Fibroblast of villous mesenchyme (primary cell): Measurements from ENCODE around the gene MAP1LC3A. TPM values are rescaled to one million over a fixed set of nuclear protein-coding genes. Genes with fewer than 3 reads are reported as not detected.

Experiments used
- DNase-seq: peaks from one replicate; pipeline ENCODE4 v3.0.0-alpha.2; 2010; ENCODE audit warnings: low read depth
- H3K4me3 ChIP-seq: 2 replicates; pipeline ENCODE4 v1.5.1; 2011; ENCODE audit warnings: low read depth, mild to moderate bottlenecking, low read length
- total RNA-seq: library from RNA; depleted of rRNA; stranded (reverse); fragments of >200 nt; gene quantifications from 2 replicates; pipeline ENCODE4 v1.2.3, GENCODE V29; 2012
- TF ChIP-seq, protein P1 (sequence below): IDR thresholded peaks from 2 replicates; pipeline ENCODE4 v1.5.1; 2012; ENCODE audit warnings: low read depth, mild to moderate bottlenecking, low read length; ENCODE audit not compliant: insufficient read depth

Gene MAP1LC3A
- total RNA-seq, 1 donor, result 13.4 TPM

- TF ChIP-seq, protein P1, sequence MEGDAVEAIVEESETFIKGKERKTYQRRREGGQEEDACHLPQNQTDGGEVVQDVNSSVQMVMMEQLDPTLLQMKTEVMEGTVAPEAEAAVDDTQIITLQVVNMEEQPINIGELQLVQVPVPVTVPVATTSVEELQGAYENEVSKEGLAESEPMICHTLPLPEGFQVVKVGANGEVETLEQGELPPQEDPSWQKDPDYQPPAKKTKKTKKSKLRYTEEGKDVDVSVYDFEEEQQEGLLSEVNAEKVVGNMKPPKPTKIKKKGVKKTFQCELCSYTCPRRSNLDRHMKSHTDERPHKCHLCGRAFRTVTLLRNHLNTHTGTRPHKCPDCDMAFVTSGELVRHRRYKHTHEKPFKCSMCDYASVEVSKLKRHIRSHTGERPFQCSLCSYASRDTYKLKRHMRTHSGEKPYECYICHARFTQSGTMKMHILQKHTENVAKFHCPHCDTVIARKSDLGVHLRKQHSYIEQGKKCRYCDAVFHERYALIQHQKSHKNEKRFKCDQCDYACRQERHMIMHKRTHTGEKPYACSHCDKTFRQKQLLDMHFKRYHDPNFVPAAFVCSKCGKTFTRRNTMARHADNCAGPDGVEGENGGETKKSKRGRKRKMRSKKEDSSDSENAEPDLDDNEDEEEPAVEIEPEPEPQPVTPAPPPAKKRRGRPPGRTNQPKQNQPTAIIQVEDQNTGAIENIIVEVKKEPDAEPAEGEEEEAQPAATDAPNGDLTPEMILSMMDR, result no peak
- H3K4me3 ChIP-seq, result no peak overlapping the region
- DNase-seq, result no peak
Measured at GRCh38 chr20:34541917-34542316, 16.6 kb upstream of the MAP1LC3A start.

GRCh38 chr20:34542439-34542838, 16.1 kb upstream of the MAP1LC3A start:
- no peak overlapping the region for H3K4me3 ChIP-seq
- TF ChIP-seq, protein P1, result no peak
- DNase-seq, result no peak

DNA sequence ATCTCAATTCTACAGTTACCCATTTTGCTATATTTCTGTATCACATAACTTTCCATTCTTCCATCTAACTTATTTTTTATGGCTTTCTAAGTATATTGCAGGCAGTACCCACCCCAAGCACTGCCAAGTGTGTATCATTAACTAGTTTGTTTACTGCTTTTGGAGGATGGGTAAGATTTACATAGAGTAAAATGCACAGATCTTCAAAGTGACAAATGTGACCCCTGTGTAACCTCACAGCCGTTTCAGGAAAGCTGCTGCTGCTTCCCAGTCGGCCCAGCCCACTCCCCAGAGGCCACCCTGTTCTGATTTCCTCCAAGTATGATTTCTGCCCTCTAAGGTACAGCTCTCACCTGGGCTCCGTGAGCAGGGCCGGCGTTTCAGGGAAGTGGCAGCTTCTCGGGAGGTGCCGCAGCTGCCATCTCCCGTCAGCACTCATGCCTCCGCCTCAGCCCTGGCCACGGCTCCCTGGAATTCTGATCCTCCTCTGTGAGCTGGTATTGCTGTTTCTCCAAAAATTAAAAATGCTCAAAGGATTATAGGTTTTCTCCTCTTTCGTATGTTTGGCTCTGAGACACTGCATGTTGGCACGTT, 15.0 kb upstream of the MAP1LC3A start:
- no peak overlapping the region for H3K4me3 ChIP-seq
- TF ChIP-seq, protein P1, result no peak
- DNase-seq, result no peak

GRCh38 chr20:34544109-34544796, 14.3 kb upstream of the MAP1LC3A start:
- DNase-seq, result no peak
- TF ChIP-seq, protein P1, result no peak
- H3K4me3 ChIP-seq, result no peak overlapping the region

GRCh38 chr20:34546751-34547181, 11.8 kb upstream of the MAP1LC3A start:
- DNase-seq, result no peak
- TF ChIP-seq, protein P1, result no peak
- H3K4me3 ChIP-seq, result no peak overlapping the region

DNA sequence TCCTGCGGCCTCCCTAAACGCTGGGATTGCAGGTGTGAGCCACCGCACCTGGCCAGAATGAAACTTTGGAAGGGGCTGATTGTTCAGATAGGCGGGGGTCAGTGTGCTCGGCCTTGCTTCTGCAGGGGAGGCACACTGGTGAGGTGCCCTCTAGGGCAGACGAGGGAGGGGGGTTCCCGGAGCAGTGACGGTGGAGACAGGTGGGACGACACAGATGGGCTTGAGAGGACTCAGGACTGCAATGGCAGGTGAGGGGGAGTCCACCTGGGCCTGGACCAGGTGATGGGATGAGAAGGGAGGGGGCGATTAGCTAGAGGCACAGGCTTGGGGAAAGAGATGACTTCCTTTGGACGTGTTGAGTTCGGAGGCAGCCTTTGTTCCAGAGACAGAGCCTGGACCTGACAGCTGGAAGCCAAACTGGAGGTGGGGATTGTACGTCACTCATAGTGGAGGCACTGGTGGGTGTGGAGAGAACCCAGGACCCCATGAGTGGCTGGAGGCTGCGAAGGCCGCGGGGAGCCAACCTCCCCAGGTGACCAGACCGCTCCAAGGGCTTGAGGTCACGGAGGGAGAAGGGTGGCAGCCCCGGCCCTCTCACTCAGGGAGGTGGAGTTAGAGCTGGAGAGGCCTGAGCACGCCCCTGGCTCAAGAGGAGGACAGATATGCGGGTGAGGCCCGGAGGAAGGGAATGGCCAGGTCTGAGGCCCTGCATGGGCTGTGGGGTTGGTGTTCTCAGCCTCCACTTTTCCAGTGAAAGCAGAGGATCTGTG, 10.5 kb upstream of the MAP1LC3A start:
- no peak overlapping the region for H3K4me3 ChIP-seq
- TF ChIP-seq, protein P1, result no peak
- no peak for DNase-seq
